Endothelial cell (in vitro differentiated cells): ENCODE measurements around the gene CTDSPL. TPM values are rescaled to one million over a fixed set of nuclear protein-coding genes. Genes with fewer than 3 reads are reported as not detected.

Source experiments
- DNase-seq: peaks from one replicate; pipeline ENCODE4 v3.0.0; 2021; ENCODE audit warnings: low spot score
- H3K27ac Mint-ChIP-seq: one replicate; pipeline ENCODE4 v1.8.0; 2021; ENCODE audit warnings: mixed read lengths, inconsistent platforms; ENCODE audit not compliant: unreplicated experiment
- H3K27me3 Mint-ChIP-seq: one replicate; pipeline ENCODE4 v1.8.0; 2021; ENCODE audit warnings: mild to moderate bottlenecking, moderate library complexity, mixed read lengths, inconsistent platforms; ENCODE audit not compliant: unreplicated experiment
- H3K36me3 Mint-ChIP-seq: one replicate; pipeline ENCODE4 v1.8.0; 2021; ENCODE audit warnings: mild to moderate bottlenecking, low read depth, mixed read lengths, inconsistent platforms; ENCODE audit not compliant: unreplicated experiment
- H3K4me1 Mint-ChIP-seq: one replicate; pipeline ENCODE4 v1.8.0; 2021; ENCODE audit warnings: mild to moderate bottlenecking, mixed read lengths, inconsistent platforms; ENCODE audit not compliant: unreplicated experiment
- H3K4me3 Mint-ChIP-seq: one replicate; pipeline ENCODE4 v1.8.0; 2021; ENCODE audit warnings: mild to moderate bottlenecking, mixed read lengths, inconsistent platforms; ENCODE audit not compliant: unreplicated experiment
- H3K9me3 Mint-ChIP-seq: one replicate; pipeline ENCODE4 v1.8.0; 2021; ENCODE audit warnings: mixed read lengths, inconsistent platforms; ENCODE audit not compliant: unreplicated experiment
- total RNA-seq: library from RNA; stranded (reverse); fragmentation: NEBNext Ultra II Directional; extraction: Animal tissue kit (Norgen Biotek cat#: 25700); gene quantifications from one replicate; pipeline ENCODE4 v1.2.1, GENCODE V29; 2021; ENCODE audit not compliant: unreplicated experiment
- TF ChIP-seq, protein P1 (sequence below): fragments of 200-600 bp; sonication (generic); IDR thresholded peaks from one replicate; pipeline ENCODE4 v1.5.0; 2021; ENCODE audit warnings: antibody characterized with exemption; ENCODE audit not compliant: unreplicated experiment

CTDSPL gene
- total RNA-seq, 1 donor from 2014 or later: 71.4 TPM

- Mint-ChIP-seq H3K4me1 (peaks cover 21% of the 10 kb centered on the region), H3K27me3 (peaks cover 14% of the 10 kb centered on the region), H3K27ac (peak overlapping the region; percentile 36), H3K9me3 (no peaks in the 10 kb centered on the region), H3K36me3 (peaks cover 21% of the 10 kb centered on the region), H3K4me3 (peak overlapping the region; percentile 61)
- DNase-seq: no peak
- TF ChIP-seq, protein P1, sequence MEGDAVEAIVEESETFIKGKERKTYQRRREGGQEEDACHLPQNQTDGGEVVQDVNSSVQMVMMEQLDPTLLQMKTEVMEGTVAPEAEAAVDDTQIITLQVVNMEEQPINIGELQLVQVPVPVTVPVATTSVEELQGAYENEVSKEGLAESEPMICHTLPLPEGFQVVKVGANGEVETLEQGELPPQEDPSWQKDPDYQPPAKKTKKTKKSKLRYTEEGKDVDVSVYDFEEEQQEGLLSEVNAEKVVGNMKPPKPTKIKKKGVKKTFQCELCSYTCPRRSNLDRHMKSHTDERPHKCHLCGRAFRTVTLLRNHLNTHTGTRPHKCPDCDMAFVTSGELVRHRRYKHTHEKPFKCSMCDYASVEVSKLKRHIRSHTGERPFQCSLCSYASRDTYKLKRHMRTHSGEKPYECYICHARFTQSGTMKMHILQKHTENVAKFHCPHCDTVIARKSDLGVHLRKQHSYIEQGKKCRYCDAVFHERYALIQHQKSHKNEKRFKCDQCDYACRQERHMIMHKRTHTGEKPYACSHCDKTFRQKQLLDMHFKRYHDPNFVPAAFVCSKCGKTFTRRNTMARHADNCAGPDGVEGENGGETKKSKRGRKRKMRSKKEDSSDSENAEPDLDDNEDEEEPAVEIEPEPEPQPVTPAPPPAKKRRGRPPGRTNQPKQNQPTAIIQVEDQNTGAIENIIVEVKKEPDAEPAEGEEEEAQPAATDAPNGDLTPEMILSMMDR: no peak
Measured at GRCh38 chr3:37999836-38000235, 138.2 kb downstream of the CTDSPL start.

- Mint-ChIP-seq H3K27me3 (peaks cover 18% of the 10 kb centered on the region), H3K9me3 (no peaks in the 10 kb centered on the region), H3K27ac (peak overlapping the region; percentile 36), H3K4me1 (peaks cover 21% of the 10 kb centered on the region), H3K4me3 (peak overlapping the region; percentile 61), H3K36me3 (peaks cover 26% of the 10 kb centered on the region)
- TF ChIP-seq, protein P1: no peak
- DNase-seq: no peak
Measured at GRCh38 chr3:38000242-38000916, 138.7 kb downstream of the CTDSPL start.

DNA sequence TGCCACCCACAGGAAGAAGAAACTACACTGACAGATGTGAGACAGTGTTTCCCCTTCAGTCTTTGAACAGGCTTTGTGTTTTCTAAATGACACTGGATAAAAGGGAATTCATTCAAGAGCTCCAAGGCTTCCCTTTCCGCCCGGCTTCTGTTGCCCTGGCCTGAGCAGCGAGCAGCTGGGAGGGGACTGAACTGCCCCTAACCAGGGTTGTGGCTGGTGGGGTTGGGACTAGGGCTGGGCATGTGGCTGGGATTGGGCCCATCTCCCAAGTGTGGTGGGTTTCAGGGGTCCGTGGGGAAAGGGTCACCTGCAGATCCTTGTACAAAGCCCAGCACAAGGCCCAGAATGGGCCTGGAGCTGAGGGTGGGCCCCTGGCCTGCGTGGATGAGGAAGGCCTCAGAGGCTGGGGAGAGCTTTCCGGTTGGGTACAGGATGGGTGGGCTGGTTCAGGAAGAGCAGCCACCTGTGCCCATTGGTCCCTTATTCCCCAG, 139.3 kb downstream of the CTDSPL start:
- DNase-seq: no peak

DNA sequence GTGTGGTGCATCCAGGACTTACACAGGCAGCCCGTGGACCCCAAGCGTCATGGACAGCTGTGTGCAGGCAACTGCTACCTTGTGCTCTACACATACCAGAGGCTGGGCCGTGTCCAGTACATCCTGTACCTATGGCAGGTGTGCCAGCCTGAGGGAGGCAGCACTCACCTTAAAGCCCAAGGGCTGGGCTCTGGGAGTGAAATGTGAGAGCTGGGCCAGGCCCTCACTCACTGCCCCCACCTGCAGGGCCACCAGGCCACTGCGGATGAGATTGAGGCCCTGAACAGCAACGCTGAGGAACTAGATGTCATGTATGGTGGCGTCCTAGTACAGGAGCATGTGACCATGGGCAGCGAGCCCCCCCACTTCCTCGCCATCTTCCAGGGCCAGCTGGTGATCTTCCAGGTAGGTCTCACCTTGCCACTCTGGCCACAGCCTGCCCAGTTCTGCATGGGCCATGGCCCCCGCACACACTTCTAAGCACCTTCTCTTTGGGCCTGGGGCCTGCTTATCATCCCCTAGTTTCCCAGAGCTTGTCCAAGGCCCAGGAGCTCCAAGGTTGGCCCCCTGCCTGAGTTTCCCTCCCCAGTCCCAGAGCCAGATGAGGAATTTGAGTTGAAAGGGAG, 139.9 kb downstream of the CTDSPL start:
- no peak for DNase-seq
- Mint-ChIP-seq H3K27ac (no peak overlapping the region), H3K9me3 (no peaks in the 10 kb centered on the region), H3K36me3 (peaks cover 25% of the 10 kb centered on the region), H3K4me1 (peaks cover 16% of the 10 kb centered on the region), H3K27me3 (peaks cover 13% of the 10 kb centered on the region), H3K4me3 (no peak overlapping the region)
- TF ChIP-seq, protein P1: peak; percentile 22

More for the DNA sequence above, 139.3 kb downstream of the CTDSPL start:
- peaks cover 19% of the 10 kb centered on the region for H3K4me1 Mint-ChIP-seq
- TF ChIP-seq, protein P1: no peak
- H3K27me3 Mint-ChIP-seq: peaks cover 18% of the 10 kb centered on the region
- no peaks in the 10 kb centered on the region for H3K9me3 Mint-ChIP-seq
- peaks cover 29% of the 10 kb centered on the region for H3K36me3 Mint-ChIP-seq
- H3K4me3 Mint-ChIP-seq: no peak overlapping the region
- no peak overlapping the region for H3K27ac Mint-ChIP-seq
